DND-41 (cell line): Measurements from ENCODE around the gene SLC37A4.

Source experiments
- CTCF ChIP-seq: IDR thresholded peaks from 2 replicates; pipeline ENCODE4 v1.5.1; 2012; ENCODE audit warnings: borderline replicate concordance, low read length, moderate library complexity, mild to moderate bottlenecking; ENCODE audit not compliant: poor library complexity, severe bottlenecking; ENCODE audit errors: extremely low read depth
- EZH2 ChIP-seq: IDR thresholded peaks from 3 replicates; pipeline ENCODE4 v1.6.1; 2012; ENCODE audit warnings: borderline replicate concordance, low read depth, mild to moderate bottlenecking, moderate library complexity, low read length, inconsistent platforms; ENCODE audit not compliant: severe bottlenecking

GRCh38 chr11:118979434-118979833 is 51.2 kb downstream of the SLC37A4 start:
- TF ChIP-seq CTCF = peak; percentile 14
- no peak for TF ChIP-seq EZH2
